HG02970 (cell line): ENCODE results near the gene ADAMTS14.
"Not testable (repeated sequence)": the region's sequence is repeated elsewhere in the genome, so short reads cannot be mapped to it uniquely, and the experiment has no call there.

Experiments used
- ATAC-seq: cut with Tn5 transposase; IDR thresholded peaks from one replicate; pipeline ENCODE4 v1.9.1; 2021; ENCODE audit warnings: mild to moderate bottlenecking, moderate library complexity, moderate number of reproducible peaks; ENCODE audit not compliant: unreplicated experiment, low FRiP score

ADAMTS14 gene

GRCh38 chr10:70672165-70673042 is at the start of gene ADAMTS14:
TSS of gene ADAMTS14 (plus strand) at chr10:70672506. CDS start at chr10:70672803, 297 bp downstream.
- no peak for ATAC-seq

- no peak for ATAC-seq
These were observed 49.8 kb upstream of the ADAMTS14 start for GRCh38 chr10:70622541-70622940.

GRCh38 chr10:70622981-70623844 is 49.1 kb upstream of the ADAMTS14 start:
- ATAC-seq: no peak

GRCh38 chr10:70626056-70626455 is 46.2 kb upstream of the ADAMTS14 start:
- ATAC-seq: no peak

GRCh38 chr10:70629338-70629737 is 43.0 kb upstream of the ADAMTS14 start:
- ATAC-seq: no peak

- not testable (repeated sequence) for ATAC-seq
These were observed 40.6 kb upstream of the ADAMTS14 start for GRCh38 chr10:70631735-70632134.

GRCh38 chr10:70634011-70634410 is 38.3 kb upstream of the ADAMTS14 start:
- no peak for ATAC-seq

GRCh38 chr10:70634515-70634914 is 37.8 kb upstream of the ADAMTS14 start:
- ATAC-seq: not testable (repeated sequence)

GRCh38 chr10:70639640-70640383 is 32.5 kb upstream of the ADAMTS14 start:
- not testable (repeated sequence) for ATAC-seq

- ATAC-seq: not testable (repeated sequence)
These were observed 29.0 kb upstream of the ADAMTS14 start for GRCh38 chr10:70643272-70643671.

- not testable (repeated sequence) for ATAC-seq
These were observed 27.3 kb upstream of the ADAMTS14 start for GRCh38 chr10:70644959-70645358.

- ATAC-seq: no peak
These were observed 25.2 kb upstream of the ADAMTS14 start for GRCh38 chr10:70647086-70647485.

- ATAC-seq: no peak
These were observed 23.9 kb upstream of the ADAMTS14 start for GRCh38 chr10:70648427-70648826.

GRCh38 chr10:70649526-70649925 is 22.8 kb upstream of the ADAMTS14 start:
- ATAC-seq: no peak

GRCh38 chr10:70650104-70650503 is 22.2 kb upstream of the ADAMTS14 start:
- no peak for ATAC-seq

- no peak for ATAC-seq
These were observed 21.6 kb upstream of the ADAMTS14 start for GRCh38 chr10:70650718-70651117.

GRCh38 chr10:70651661-70652060 is 20.6 kb upstream of the ADAMTS14 start:
- no peak for ATAC-seq

GRCh38 chr10:70652761-70653657 is 19.3 kb upstream of the ADAMTS14 start:
- ATAC-seq: no peak

- ATAC-seq: no peak
These were observed 17.0 kb upstream of the ADAMTS14 start for GRCh38 chr10:70655316-70655715.

- ATAC-seq: no peak
These were observed 15.8 kb upstream of the ADAMTS14 start for GRCh38 chr10:70656489-70656888.
